Endothelial cell of umbilical vein (primary cell): ENCODE data around the gene SCYL1.
"Not testable (repeated sequence)": the region's sequence is repeated elsewhere in the genome, so short reads cannot be mapped to it uniquely, and the experiment has no call there.

ENCODE experiments used
- CTCF ChIP-seq, 2 donors: IDR thresholded peaks; 1 replicate in 1 of 2; 2 replicates in 1 of 2; pipeline ENCODE4 v1.5.1; 2011; ENCODE audit warnings: low read length in 2 of 2, mild to moderate bottlenecking in 2 of 2, moderate library complexity in 2 of 2, control low read depth in 1 of 2, inconsistent platforms in 1 of 2, low read depth in 1 of 2; ENCODE audit not compliant: insufficient read depth in 1 of 2; ENCODE audit errors: extremely low read depth in 1 of 2
- EZH2 ChIP-seq: IDR thresholded peaks from 2 replicates; pipeline ENCODE4 v1.6.1; 2012; ENCODE audit warnings: borderline replicate concordance, low read depth, mild to moderate bottlenecking, moderate library complexity, low read length, inconsistent platforms; ENCODE audit not compliant: severe bottlenecking
- FOS ChIP-seq: IDR thresholded peaks from 2 replicates; pipeline ENCODE4 v1.6.1; 2011; ENCODE audit warnings: mild to moderate bottlenecking, low read length, moderate library complexity, borderline replicate concordance; ENCODE audit not compliant: insufficient read depth
- TF ChIP-seq, protein P1 (sequence below): IDR thresholded peaks from 2 replicates; pipeline ENCODE4 v1.6.1; 2011; ENCODE audit not compliant: insufficient read depth, insufficient read length

DNA sequence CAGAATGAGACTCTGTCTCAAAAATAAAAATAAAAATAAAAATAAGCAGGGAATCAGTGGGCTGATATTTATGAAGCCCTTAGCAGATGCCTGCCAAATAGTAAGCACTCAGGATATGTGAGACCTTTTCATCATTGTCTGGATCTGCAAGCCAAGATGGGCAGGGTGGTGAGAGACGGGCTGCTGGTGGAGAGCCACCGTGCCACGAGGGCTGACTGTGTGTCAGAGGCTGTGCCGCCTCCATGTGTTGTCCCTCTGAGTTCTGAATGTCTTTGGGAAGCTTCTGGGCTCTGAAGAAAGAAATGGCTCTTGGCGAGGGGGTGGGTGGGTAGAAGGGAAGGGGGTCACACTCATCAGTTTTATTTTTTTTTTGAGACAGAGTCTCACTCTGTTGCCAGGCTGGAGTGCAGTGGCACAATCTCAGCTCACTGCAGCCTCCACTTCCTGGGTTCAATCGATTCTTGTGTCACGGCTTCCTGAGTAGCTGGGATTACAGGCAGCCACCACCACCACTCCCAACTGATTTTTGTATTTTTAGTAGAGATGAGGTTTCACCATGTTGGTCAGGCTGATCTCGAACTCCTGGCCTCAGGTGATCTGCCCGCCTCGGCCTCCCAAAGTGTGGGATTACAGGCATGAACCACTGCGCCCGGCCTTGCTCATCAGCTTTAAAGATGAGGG is 40.1 kb downstream of the SCYL1 start:
- not testable (repeated sequence) for TF ChIP-seq CTCF (IDR thresholded peaks at IDR 0.05; ENCODE audit: extremely low read depth in 1 of 2, insufficient read depth in 1 of 2, low read depth in 1 of 2, low read length in 2 of 2); EZH2; FOS
- TF ChIP-seq, protein P1, sequence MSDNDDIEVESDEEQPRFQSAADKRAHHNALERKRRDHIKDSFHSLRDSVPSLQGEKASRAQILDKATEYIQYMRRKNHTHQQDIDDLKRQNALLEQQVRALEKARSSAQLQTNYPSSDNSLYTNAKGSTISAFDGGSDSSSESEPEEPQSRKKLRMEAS: not testable (repeated sequence)
